ENCODE results near the gene RELCH.

Gene RELCH

GRCh38 chr18:62341473-62341872 is 154.4 kb downstream of the RELCH start:
- DNase-seq, result peak; percentile 2

GRCh38 chr18:62342884-62343283 is 155.8 kb downstream of the RELCH start:
- no peak for DNase-seq

- DNase-seq, result no peak
Observed at GRCh38 chr18:62343316-62343715, 156.3 kb downstream of the RELCH start.

GRCh38 chr18:62345909-62346308 is 158.9 kb downstream of the RELCH start:
- no peak for DNase-seq

GRCh38 chr18:62346333-62347088 is 159.5 kb downstream of the RELCH start:
- no peak for DNase-seq

- no peak for DNase-seq
Observed at GRCh38 chr18:62347089-62347506, 160.0 kb downstream of the RELCH start.

- no peak for DNase-seq
Observed at GRCh38 chr18:62348474-62348873, 161.4 kb downstream of the RELCH start.

GRCh38 chr18:62353170-62353569 is 166.1 kb downstream of the RELCH start:
- DNase-seq, result no peak

GRCh38 chr18:62354151-62354550 is 167.1 kb downstream of the RELCH start:
- DNase-seq, result no peak

GRCh38 chr18:62357079-62357719 is 170.1 kb downstream of the RELCH start:
- DNase-seq, result no peak

Measured in NCI-H1436 treated with DMSO at 0.1 percent for 48 hours (cell line).